Esophagus squamous epithelium (tissue), 5 donors: ENCODE data around the gene DMRT1. TPM values are rescaled to one million over a fixed set of nuclear protein-coding genes. Genes with fewer than 3 reads are reported as not detected.

Experiments used
- DNase-seq: peaks from one replicate; lab custom pipeline; 2025; lab: John Stamatoyannopoulos, UW
- H3K27ac ChIP-seq, 4 donors: fragments of 200-600 bp; sonication (generic); one replicate each; pipeline ENCODE4 v1.5.1; 2016 to 2019; ENCODE audit warnings: mild to moderate bottlenecking in 1 of 4
- H3K27me3 ChIP-seq, 4 donors: fragments of 200-600 bp; sonication (generic); 1 replicate in 3 of 4; 2 replicates in 1 of 4; pipeline versions ENCODE4 v1.5.1 to v1.6.0; 2017 to 2021; ENCODE audit warnings: antibody characterized with exemption in 1 of 4
- H3K36me3 ChIP-seq, 3 donors: fragments of 200-600 bp; sonication (generic); one replicate each; pipeline ENCODE4 v1.5.1; 2016 to 2019
- H3K4me1 ChIP-seq, 3 donors: fragments of 200-600 bp; sonication (generic); one replicate each; pipeline ENCODE4 v1.5.1; 2017 to 2019
- H3K4me3 ChIP-seq, 4 donors: fragments of 200-600 bp; sonication (generic); 1 replicate in 3 of 4; 2 replicates in 1 of 4; pipeline ENCODE4 v1.5.1; 2016 to 2019; ENCODE audit warnings: mild to moderate bottlenecking in 2 of 4, moderate library complexity in 1 of 4
- H3K9me3 ChIP-seq, 3 donors: fragments of 200-600 bp; sonication (generic); one replicate each; pipeline ENCODE4 v1.5.1; 2016 to 2019
- POLR2A ChIP-seq, 4 donors: fragments of 450-650 bp; IDR thresholded peaks; one replicate each; pipeline ENCODE4 v1.6.1; 2017; ENCODE audit warnings: antibody characterized with exemption in 4 of 4, mild to moderate bottlenecking in 4 of 4, moderate library complexity in 3 of 4
- WGBS, 2 donors: methylation state at CpG; one replicate each; pipeline ENCODE4 v1.1.5; 2018; 5-methylcytosine and 5-hydroxymethylcytosine counted together
- intact Hi-C: fragments of 100-400 bp; cut with DNase I; formaldehyde crosslinking; loops from one replicate; pipeline ENCODE4 v1.15.0; 2022
- total RNA-seq, 4 donors: library from RNA; depleted of rRNA; stranded (reverse); fragments of >200 nt; gene quantifications; one replicate each; pipeline ENCODE4 v1.1.0, GENCODE V29; 2016
- TF ChIP-seq, protein P1 (sequence below), 6 experiments: fragments of 450-650 bp in 4 of 6; fragments of 200-600 bp in 2 of 6; sonication (generic) in 2 of 6; IDR thresholded peaks; one replicate each; pipeline ENCODE4 v1.5.1; 2016 to 2019; ENCODE audit warnings: antibody characterized with exemption in 6 of 6, mild to moderate bottlenecking in 4 of 6, moderate library complexity in 4 of 6
- donor health status: DM: yes; HTN: yes; CAD: no.

The DMRT1 gene
- total RNA-seq = not detected

DNA sequence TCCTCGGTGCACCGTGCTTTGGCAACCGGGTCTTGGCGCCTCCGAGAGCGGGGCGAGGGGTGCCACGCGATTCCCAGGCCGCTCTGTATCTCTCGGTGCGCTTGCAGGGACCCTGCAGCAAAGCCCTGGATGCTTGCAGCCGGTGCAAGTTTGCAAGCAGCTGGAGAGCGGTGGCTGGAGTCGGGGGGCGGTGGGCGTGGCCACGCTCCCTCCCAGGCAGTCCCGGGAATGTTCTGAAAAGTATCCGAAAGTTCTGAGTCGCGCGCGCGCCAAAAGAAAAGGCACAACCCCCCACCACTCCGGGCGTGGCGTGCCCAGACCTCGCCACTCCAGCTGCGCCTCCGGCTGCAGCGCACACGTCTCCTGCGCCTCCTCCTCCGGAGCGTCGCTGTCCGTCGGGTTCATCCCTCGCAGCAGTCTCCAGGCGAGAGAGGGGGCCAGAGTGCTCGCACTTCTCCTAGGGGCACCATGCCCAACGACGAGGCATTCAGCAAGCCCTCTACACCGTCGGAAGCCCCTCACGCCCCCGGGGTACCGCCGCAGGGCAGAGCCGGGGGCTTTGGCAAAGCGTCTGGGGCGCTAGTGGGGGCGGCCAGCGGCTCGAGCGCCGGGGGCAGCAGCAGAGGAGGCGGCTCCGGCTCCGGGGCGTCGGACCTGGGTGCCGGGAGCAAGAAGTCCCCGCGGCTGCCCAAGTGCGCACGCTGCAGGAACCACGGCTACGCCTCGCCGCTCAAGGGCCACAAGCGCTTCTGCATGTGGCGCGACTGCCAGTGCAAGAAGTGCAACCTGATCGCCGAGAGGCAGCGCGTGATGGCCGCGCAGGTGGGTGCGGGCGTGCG lies at the start of gene DMRT1:
Gene DMRT1 (plus strand): TSS at position 327 of the 839 bp plus-strand sequence. CDS start 142 bp downstream, at position 469.
- H3K4me3 ChIP-seq = peak within 1 kb of the TSS in 2 of 4 donors; percentile 24 to 40
- no peak for DNase-seq
- no peak within 1 kb of the TSS for H3K27ac ChIP-seq
- no peaks in the 10 kb centered on the region for H3K9me3 ChIP-seq
- TF ChIP-seq POLR2A (IDR thresholded peaks at IDR 0.05) = no peak
- TF ChIP-seq, protein P1, sequence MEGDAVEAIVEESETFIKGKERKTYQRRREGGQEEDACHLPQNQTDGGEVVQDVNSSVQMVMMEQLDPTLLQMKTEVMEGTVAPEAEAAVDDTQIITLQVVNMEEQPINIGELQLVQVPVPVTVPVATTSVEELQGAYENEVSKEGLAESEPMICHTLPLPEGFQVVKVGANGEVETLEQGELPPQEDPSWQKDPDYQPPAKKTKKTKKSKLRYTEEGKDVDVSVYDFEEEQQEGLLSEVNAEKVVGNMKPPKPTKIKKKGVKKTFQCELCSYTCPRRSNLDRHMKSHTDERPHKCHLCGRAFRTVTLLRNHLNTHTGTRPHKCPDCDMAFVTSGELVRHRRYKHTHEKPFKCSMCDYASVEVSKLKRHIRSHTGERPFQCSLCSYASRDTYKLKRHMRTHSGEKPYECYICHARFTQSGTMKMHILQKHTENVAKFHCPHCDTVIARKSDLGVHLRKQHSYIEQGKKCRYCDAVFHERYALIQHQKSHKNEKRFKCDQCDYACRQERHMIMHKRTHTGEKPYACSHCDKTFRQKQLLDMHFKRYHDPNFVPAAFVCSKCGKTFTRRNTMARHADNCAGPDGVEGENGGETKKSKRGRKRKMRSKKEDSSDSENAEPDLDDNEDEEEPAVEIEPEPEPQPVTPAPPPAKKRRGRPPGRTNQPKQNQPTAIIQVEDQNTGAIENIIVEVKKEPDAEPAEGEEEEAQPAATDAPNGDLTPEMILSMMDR (IDR thresholded peaks at IDR 0.05) = no peak
- H3K27me3 ChIP-seq = peaks cover 11 to 97% (median 26%) of the 10 kb centered on the region in 4 donors
- 7% methylated on average over 14 of the region's 84 CpGs; no CpG with 5 or more reads in 1 of the 2 donors for WGBS, 2 donors
- intact Hi-C loops = no loop called here
- H3K36me3 ChIP-seq = no peaks in the 10 kb centered on the region
- peaks cover 8 to 24% (median 11%) of the 10 kb centered on the region in 3 donors for H3K4me1 ChIP-seq

DNA sequence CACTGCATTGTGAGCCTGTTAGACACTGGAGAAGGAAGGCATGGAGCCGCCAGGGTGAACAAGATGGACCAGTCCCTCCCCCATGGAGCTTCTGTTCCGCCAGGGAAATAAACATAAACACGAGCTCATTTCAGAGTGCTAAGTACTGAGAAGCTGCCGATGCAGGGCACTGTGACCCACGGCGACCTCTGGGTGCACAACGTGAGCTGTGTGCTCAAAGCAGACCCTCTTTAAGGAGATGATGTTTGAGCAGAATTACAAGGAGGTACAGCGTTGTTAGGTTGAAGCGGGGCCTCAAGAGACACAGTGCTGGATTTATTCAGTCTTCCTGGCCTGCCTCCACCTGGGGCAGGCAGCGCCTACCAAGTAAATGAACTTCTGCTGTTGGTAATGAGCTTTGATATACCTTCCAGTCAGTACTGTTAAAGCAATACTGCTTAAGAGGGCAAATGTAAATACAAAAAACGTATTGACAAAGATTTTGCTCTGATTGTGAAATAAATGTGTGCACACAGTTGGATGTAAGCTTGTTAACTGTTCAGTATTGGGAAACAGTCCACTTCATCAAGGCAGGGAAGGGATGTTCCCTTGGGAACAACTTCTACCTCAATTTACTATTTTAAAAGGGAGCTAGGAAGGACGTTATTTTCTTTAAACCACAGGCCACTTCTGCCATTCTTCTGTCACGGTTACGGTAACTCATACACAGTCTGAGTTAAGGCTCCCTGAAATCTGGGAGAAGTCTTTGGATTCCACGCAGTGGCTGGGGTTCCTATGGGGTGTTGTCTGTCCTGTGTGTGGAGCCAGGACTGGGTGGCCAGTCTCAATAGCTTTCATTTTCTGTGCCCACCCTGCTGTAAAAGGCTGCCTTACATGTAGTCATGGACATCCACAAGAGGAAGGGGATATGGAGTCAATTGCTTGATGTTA lies 48.9 kb upstream of the DMRT1 start:
- H3K4me1 ChIP-seq = no peaks in the 10 kb centered on the region
- no peaks in the 10 kb centered on the region for H3K36me3 ChIP-seq
- no peak for TF ChIP-seq POLR2A (IDR thresholded peaks at IDR 0.05)
- TF ChIP-seq, protein P1 (IDR thresholded peaks at IDR 0.05) = no peak
- no peak overlapping the region for H3K27ac ChIP-seq
- no peak overlapping the region for H3K4me3 ChIP-seq
- WGBS, 2 donors = 79 to 82% methylated on average over 11 to 14 of the region's 15 CpGs
- H3K27me3 ChIP-seq = no peaks in the 10 kb centered on the region
- no peaks in the 10 kb centered on the region for H3K9me3 ChIP-seq
- no peak for DNase-seq
- intact Hi-C loops = no loop called here

DNA sequence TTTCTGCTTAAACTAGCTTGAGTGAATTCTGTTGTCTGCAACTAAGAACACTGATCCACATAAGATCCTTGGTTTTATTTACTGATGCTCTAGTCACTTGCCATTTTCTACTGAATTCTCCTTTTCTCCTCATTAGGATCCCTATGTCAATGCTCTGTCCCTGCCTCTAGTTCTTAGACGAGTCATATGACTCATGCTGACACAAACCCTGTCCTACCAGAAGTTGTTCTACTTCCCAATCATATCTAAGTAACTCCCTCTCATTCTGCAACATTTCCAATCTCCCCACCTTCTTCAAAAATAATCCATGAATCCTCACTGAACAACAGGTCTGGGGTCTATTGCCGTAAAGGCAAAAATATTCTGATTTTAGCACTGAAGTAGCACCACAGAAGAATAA lies 47.1 kb upstream of the DMRT1 start:
- no peaks in the 10 kb centered on the region for H3K36me3 ChIP-seq
- 64 to 77% methylated on average over 2 of the region's 2 CpGs for WGBS, 2 donors
- no peaks in the 10 kb centered on the region for H3K27me3 ChIP-seq
- H3K4me1 ChIP-seq = no peaks in the 10 kb centered on the region
- H3K4me3 ChIP-seq = no peak overlapping the region
- H3K27ac ChIP-seq = no peak overlapping the region
- TF ChIP-seq, protein P1 (IDR thresholded peaks at IDR 0.05) = no peak
- TF ChIP-seq POLR2A (IDR thresholded peaks at IDR 0.05) = no peak
- no peaks in the 10 kb centered on the region for H3K9me3 ChIP-seq
- intact Hi-C loops = no loop called here
- DNase-seq = no peak

DNA sequence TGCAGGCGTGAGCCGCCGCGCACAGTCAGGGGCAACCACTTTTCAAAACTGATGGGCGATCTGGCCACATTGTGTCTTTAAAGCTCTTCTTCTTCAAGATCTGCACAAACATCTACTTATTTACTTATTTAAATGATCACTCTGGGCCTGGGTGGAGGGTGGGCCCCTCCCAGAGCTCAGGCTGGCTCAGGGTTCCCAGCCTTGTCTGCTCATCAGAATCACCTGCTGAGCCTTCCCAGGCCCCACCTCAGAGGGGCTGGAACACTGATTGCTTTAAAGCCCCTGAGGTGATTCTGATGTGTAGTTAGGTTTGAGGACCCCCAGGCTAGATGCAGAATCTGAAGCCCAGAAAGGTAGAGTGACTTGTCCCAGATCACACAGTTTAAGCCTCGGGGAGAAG lies 45.6 kb upstream of the DMRT1 start:
- H3K4me3 ChIP-seq = no peak overlapping the region
- peaks cover 0 to 6% (median 0%) of the 10 kb centered on the region in 3 donors for H3K4me1 ChIP-seq
- intact Hi-C loops = no loop called here
- H3K36me3 ChIP-seq = no peaks in the 10 kb centered on the region
- H3K27me3 ChIP-seq = no peaks in the 10 kb centered on the region
- no peak for TF ChIP-seq POLR2A (IDR thresholded peaks at IDR 0.05)
- TF ChIP-seq, protein P1 (IDR thresholded peaks at IDR 0.05) = no peak
- no peak for DNase-seq
- no peaks in the 10 kb centered on the region for H3K9me3 ChIP-seq
- WGBS, 2 donors = 90 to 95% methylated on average over 2 to 6 of the region's 6 CpGs
- H3K27ac ChIP-seq = no peak overlapping the region
